H1 (cell line): Measurements from ENCODE around the gene CELSR1. TPM values are rescaled to one million over a fixed set of nuclear protein-coding genes. Genes with fewer than 3 reads are reported as not detected.
A peak's percentile ranks its signal among the peaks of the same experiment; 100 is the strongest.

Source experiments
- CTCF ChIA-PET: fragments of 300-600 bp; sonication (Branson Sonifier 250); formaldehyde crosslinking; loops from one replicate; lab custom pipeline; 2021; ENCODE audit not compliant: partially characterized antibody; lab: Charles Lee
- POLR2A ChIA-PET: fragments of 300-600 bp; sonication (Branson Sonifier 250); formaldehyde crosslinking; loops from one replicate; lab custom pipeline; 2021; ENCODE audit warnings: inconsistent platforms; ENCODE audit not compliant: partially characterized antibody; lab: Charles Lee
- DNase-seq, 2 experiments: peaks; one replicate each; pipeline versions ENCODE4 v3.0.0 to v3.0.0-alpha.2; 2010 to 2022; ENCODE audit warnings: low spot score in 2 of 2, low read depth in 1 of 2, mixed read lengths in 1 of 2
- FAIRE-seq: peaks from 2 replicates; lab custom pipeline; 2011; peaks lifted over from hg19 to GRCh38; lab: Jason Lieb, UNC
- H2AFZ ChIP-seq: 2 replicates; pipeline ENCODE4 v1.8.1; 2012; ENCODE audit warnings: low read length, inconsistent platforms
- H2AK5ac ChIP-seq: 2 replicates; pipeline ENCODE4 v1.6.1; 2013; ENCODE audit warnings: low read depth, low read length
- H2BK120ac ChIP-seq: replicated peaks from 2 replicates; pipeline ENCODE3; 2013; ENCODE audit warnings: low read depth, low read length, inconsistent platforms
- H2BK12ac ChIP-seq: 2 replicates; pipeline ENCODE4 v1.6.1; 2013; ENCODE audit warnings: low read depth, low read length
- H2BK15ac ChIP-seq: 2 replicates; pipeline ENCODE4 v1.6.1; 2013; ENCODE audit warnings: low read length
- H2BK20ac ChIP-seq: 2 replicates; pipeline ENCODE4 v1.6.1; 2013; ENCODE audit warnings: low read length
- H2BK5ac ChIP-seq: 2 replicates; pipeline ENCODE4 v1.6.1; 2013; ENCODE audit warnings: low read depth, low read length
- H3K14ac ChIP-seq: 2 replicates; pipeline ENCODE4 v1.6.1; 2013; ENCODE audit warnings: inconsistent platforms; ENCODE audit not compliant: insufficient read length
- H3K18ac ChIP-seq: 2 replicates; pipeline ENCODE4 v1.6.1; 2013; ENCODE audit warnings: low read length; ENCODE audit errors: extremely low read depth
- H3K23ac ChIP-seq: 2 replicates; pipeline ENCODE4 v1.6.1; 2013; ENCODE audit warnings: inconsistent platforms; ENCODE audit not compliant: insufficient read length
- H3K23me2 ChIP-seq: 2 replicates; pipeline ENCODE4 v1.6.1; 2013; ENCODE audit warnings: low read depth, low read length
- H3K27ac ChIP-seq: 2 replicates; pipeline ENCODE4 v1.6.1; 2011; ENCODE audit warnings: low read depth, low read length, inconsistent platforms
- H3K27me3 ChIP-seq, 4 experiments: replicated peaks in 1 of 4; 1 replicate in 1 of 4; 2 replicates in 3 of 4; pipeline versions ENCODE4 v1.6.1 to v1.8.1; 2011 to 2013; ENCODE audit warnings: low read length in 3 of 4, mild to moderate bottlenecking in 3 of 4, inconsistent platforms in 2 of 4, mixed read lengths in 2 of 4, moderate library complexity in 1 of 4; ENCODE audit not compliant: control insufficient read depth in 3 of 4, insufficient read depth in 3 of 4; ENCODE audit errors: extremely low read depth in 1 of 4
- H3K36me3 ChIP-seq, 4 experiments: 2 replicates each; pipeline versions ENCODE4 v1.6.1 to v1.8.1; 2011 to 2013; ENCODE audit warnings: mild to moderate bottlenecking in 4 of 4, low read length in 3 of 4, moderate library complexity in 2 of 4, control low read depth in 1 of 4, inconsistent platforms in 1 of 4; ENCODE audit not compliant: insufficient read depth in 4 of 4, control insufficient read depth in 2 of 4
- H3K4ac ChIP-seq: replicated peaks from 2 replicates; pipeline ENCODE3; 2013; ENCODE audit warnings: low read length, low read depth, mixed read lengths, inconsistent platforms; ENCODE audit not compliant: insufficient read length
- H3K4me1 ChIP-seq, 4 experiments: replicated peaks in 1 of 4; 1 replicate in 1 of 4; 2 replicates in 3 of 4; pipeline versions ENCODE4 v1.6.1 to v1.8.1; 2011 to 2013; ENCODE audit warnings: low read length in 3 of 4, inconsistent platforms in 2 of 4, mixed read lengths in 1 of 4; ENCODE audit not compliant: insufficient read depth in 4 of 4, control insufficient read depth in 3 of 4
- H3K4me2 ChIP-seq, 2 experiments: 2 replicates each; pipeline versions ENCODE4 v1.6.1 to v1.8.1; 2011 to 2013; ENCODE audit warnings: low read depth in 2 of 2, low read length in 2 of 2, control low read depth in 1 of 2, inconsistent platforms in 1 of 2, mild to moderate bottlenecking in 1 of 2; ENCODE audit not compliant: insufficient read depth in 1 of 2
- H3K4me3 ChIP-seq, 4 experiments: fragments of 200-600, 300-600 bp in 1 of 4; sonication (generic), shearing (Covaris generic), sonication (Bioruptor Twin) in 1 of 4; 2 replicates each; pipeline versions ENCODE4 v1.5.1 to v1.8.1; 2011 to 2016; ENCODE audit warnings: low read length in 4 of 4, low read depth in 3 of 4, control low read depth in 2 of 4, inconsistent platforms in 2 of 4, mild to moderate bottlenecking in 2 of 4, mixed read lengths in 1 of 4, moderate library complexity in 1 of 4; ENCODE audit not compliant: insufficient read depth in 2 of 4; ENCODE audit errors: extremely low read depth in 1 of 4
- H3K56ac ChIP-seq: replicated peaks from 2 replicates; pipeline ENCODE3; 2013; ENCODE audit warnings: low read depth, mild to moderate bottlenecking, mixed read lengths, low read length, inconsistent platforms; ENCODE audit not compliant: insufficient read length
- H3K79me1 ChIP-seq: 2 replicates; pipeline ENCODE4 v1.6.1; 2013; ENCODE audit warnings: low read depth, low read length, control low read depth
- H3K79me2 ChIP-seq, 2 experiments: 2 replicates each; pipeline versions ENCODE4 v1.6.1 to v1.8.1; 2012 to 2013; ENCODE audit warnings: low read length in 2 of 2, mild to moderate bottlenecking in 2 of 2, inconsistent platforms in 1 of 2; ENCODE audit not compliant: insufficient read depth in 2 of 2, control insufficient read depth in 1 of 2
- H3K9ac ChIP-seq, 4 experiments: replicated peaks in 1 of 4; 1 replicate in 1 of 4; 2 replicates in 3 of 4; pipeline versions ENCODE4 v1.6.1 to v1.8.1; 2011 to 2013; ENCODE audit warnings: low read depth in 3 of 4, low read length in 3 of 4, control low read depth in 2 of 4, mild to moderate bottlenecking in 2 of 4, moderate library complexity in 2 of 4, inconsistent platforms in 1 of 4; ENCODE audit errors: extremely low read depth in 1 of 4
- H3K9me3 ChIP-seq, 2 experiments: 2 replicates each; pipeline versions ENCODE4 v1.6.1 to v1.8.1; 2012 to 2013; ENCODE audit warnings: mild to moderate bottlenecking in 2 of 2, moderate library complexity in 2 of 2, control low read depth in 1 of 2, inconsistent platforms in 1 of 2, low read depth in 1 of 2, low read length in 1 of 2, mixed read lengths in 1 of 2; ENCODE audit not compliant: insufficient read depth in 2 of 2
- H4K20me1 ChIP-seq, 2 experiments: replicated peaks in 1 of 2; 2 replicates each; pipeline versions ENCODE3 to v1.8.1; 2011 to 2013; ENCODE audit warnings: inconsistent platforms in 2 of 2, low read length in 2 of 2, mild to moderate bottlenecking in 1 of 2; ENCODE audit not compliant: insufficient read depth in 2 of 2, control insufficient read depth in 1 of 2
- H4K5ac ChIP-seq: 2 replicates; pipeline ENCODE4 v1.6.1; 2013; ENCODE audit warnings: low read length, low read depth, mixed read lengths, inconsistent platforms; ENCODE audit not compliant: insufficient read length
- H4K8ac ChIP-seq: 2 replicates; pipeline ENCODE4 v1.8.0; 2013; ENCODE audit warnings: mild to moderate bottlenecking, moderate library complexity, low read length, inconsistent platforms; ENCODE audit not compliant: insufficient read depth; ENCODE audit errors: extremely low read depth
- H4K91ac ChIP-seq: replicated peaks from 2 replicates; pipeline ENCODE3; 2013; ENCODE audit warnings: low read length, mixed read lengths, inconsistent platforms; ENCODE audit not compliant: insufficient read length
- NRF1 ChIP-seq: IDR thresholded peaks from 2 replicates; pipeline ENCODE4 v1.6.1; 2011; ENCODE audit warnings: mild to moderate bottlenecking, low read depth, low read length, improper control_type of control experiment
- POLR2A ChIP-seq, 2 experiments: IDR thresholded peaks; 1 replicate in 1 of 2; 2 replicates in 1 of 2; pipeline ENCODE4 v1.6.1; 2011; ENCODE audit warnings: low read depth in 2 of 2, low read length in 2 of 2, mild to moderate bottlenecking in 2 of 2; ENCODE audit errors: control extremely low read depth in 1 of 2
- WGBS, 2 experiments: shearing (Covaris generic) in 1 of 2; methylation state at CpG; one replicate each; pipeline versions ENCODE4 v1.1.6 to v1.1.7; 2013 to 2015; ENCODE audit warnings: low lambda C conversion rate in 2 of 2, mixed read lengths in 2 of 2, inconsistent platforms in 1 of 2, low coverage in 1 of 2, missing lambda C conversion rate in 1 of 2; ENCODE audit not compliant: insufficient replicate concordance in 2 of 2, insufficient coverage in 1 of 2, insufficient read length in 1 of 2; ENCODE audit errors: extremely low coverage in 1 of 2, missing lambda C conversion rate in 1 of 2; 5-methylcytosine and 5-hydroxymethylcytosine counted together
- polyA plus RNA-seq, 7 experiments: library from polyadenylated mRNA; depleted of rRNA in 3 of 7; stranded (reverse) in 5 of 7; unstranded in 2 of 7; fragments of >200 nt in 5 of 7; fragments of 200-250 nt in 2 of 7; gene quantifications; 1 replicate in 5 of 7; 2 replicates in 1 of 7; 4 replicates in 1 of 7; pipeline versions ENCODE4 v1.2.1 to v1.2.3, GENCODE V29; 2011 to 2013; ENCODE audit warnings: missing spikeins in 2 of 7, mixed read lengths in 2 of 7
- total RNA-seq: library from RNA; stranded (reverse); fragmentation: NEBNext Ultra II Directional; extraction: Animal tissue kit (Norgen Biotek cat#: 25700); gene quantifications from 2 replicates; pipeline ENCODE4 v1.2.1, GENCODE V29; 2021

CELSR1 gene
- total and polyA plus RNA-seq, 2 of the 8 experiments (the other 6 are each of a cell fraction or from before 2014, with no cell fraction given) = 9.0 to 12.4 TPM

- H4K8ac ChIP-seq = peak overlapping the region; percentile 79; the same call in 1 of the 2 replicates
- DNase-seq = no peak
- no peaks in the 10 kb centered on the region for H3K23me2 ChIP-seq
- H3K14ac ChIP-seq = no peak overlapping the region
- no peak overlapping the region for H3K56ac ChIP-seq
- H3K9ac ChIP-seq = no peak overlapping the region
- no peak overlapping the region for H2BK5ac ChIP-seq
- H2BK120ac ChIP-seq = no peak overlapping the region
- H3K36me3 ChIP-seq = 0 out of 8 replicates have a peak, but pooled peaks cover 0 to 2% (median 0%) of the 10 kb centered on the region in 4 experiments
- H3K4me2 ChIP-seq = no peak overlapping the region
- no peak overlapping the region for H3K18ac ChIP-seq
- ChIA-PET POLR2A (interaction anchor here (0.6 kb wide), 1 partner anchor 10 kb away, joined by 3 read pairs; no protein-coding TSS in a partner anchor), CTCF (interaction anchor here (1.3 to 2.1 kb wide), 3 partner anchors 9 to 58 kb away, joined by 3 to 6 read pairs (median 5); no protein-coding TSS in a partner anchor)
- no peak overlapping the region for H2BK20ac ChIP-seq
- no peak overlapping the region for H3K4ac ChIP-seq
- H3K4me3 ChIP-seq = no peak overlapping the region
- 94% methylated on average over 29 of the region's 30 CpGs; no CpG with 5 or more reads in 1 of the 2 experiments for WGBS, 2 experiments
- H3K79me2 ChIP-seq = no peaks in the 10 kb centered on the region
- H3K23ac ChIP-seq = no peak overlapping the region
- H3K27me3 ChIP-seq = no peaks in the 10 kb centered on the region
- FAIRE-seq = no peak
- no peak overlapping the region for H2BK15ac ChIP-seq
- H2AK5ac ChIP-seq = no peak overlapping the region
- H3K9me3 ChIP-seq = no peaks in the 10 kb centered on the region
- 0 out of 2 replicates have a peak overlapping the region, but pooled peaks have one; percentile 3 for H2BK12ac ChIP-seq
- H3K79me1 ChIP-seq = no peaks in the 10 kb centered on the region
- H3K4me1 ChIP-seq = peaks cover 0 to 2% (median 0%) of the 10 kb centered on the region in 4 experiments; a peak in 2 of 7 replicates
- H4K5ac ChIP-seq = no peak overlapping the region
- no peak overlapping the region for H3K27ac ChIP-seq
- peaks cover 0 to 2% of the 10 kb centered on the region in 2 experiments for H4K20me1 ChIP-seq
- H4K91ac ChIP-seq = no peak overlapping the region
- no peak overlapping the region for H2AFZ ChIP-seq
- no peak for TF ChIP-seq POLR2A (IDR thresholded peaks at IDR 0.05; ENCODE audit: control extremely low read depth in 1 of 2, low read depth in 2 of 2, low read length in 2 of 2)
- no peak for TF ChIP-seq NRF1
Observed at GRCh38 chr22:46389081-46389480, 148.3 kb downstream of the CELSR1 start.
